Hepatocyte (in vitro differentiated cells): Measurements from ENCODE around the gene PLXNB2. TPM values are rescaled to one million over a fixed set of nuclear protein-coding genes. Genes with fewer than 3 reads are reported as not detected.

ENCODE experiments used
- DNase-seq: peaks from one replicate; pipeline ENCODE4 v3.0.0-alpha.2; 2016; ENCODE audit warnings: low spot score
- H2AFZ ChIP-seq: fragments of 200-600 bp; sonication (generic); 2 replicates; pipeline ENCODE4 v1.6.0; 2016; ENCODE audit warnings: antibody characterized with exemption, mild to moderate bottlenecking
- H3K27ac ChIP-seq: fragments of 200-600 bp; sonication (generic); 2 replicates; pipeline ENCODE4 v1.5.1; 2016; ENCODE audit warnings: mild to moderate bottlenecking
- H3K27me3 ChIP-seq: fragments of 200-600 bp; sonication (generic); 2 replicates; pipeline ENCODE4 v1.6.1; 2016
- H3K36me3 ChIP-seq: fragments of 200-600 bp; sonication (generic); replicated peaks from 2 replicates; pipeline ENCODE4 v1.5.1; 2016; ENCODE audit warnings: low read depth; ENCODE audit not compliant: insufficient read depth
- H3K4me1 ChIP-seq: fragments of 200-600 bp; sonication (generic); 2 replicates; pipeline ENCODE4 v1.5.1; 2016; ENCODE audit warnings: mild to moderate bottlenecking, moderate library complexity; ENCODE audit not compliant: insufficient read depth
- H3K4me2 ChIP-seq: fragments of 200-600 bp; sonication (generic); 2 replicates; pipeline ENCODE4 v1.6.0; 2016
- H3K4me3 ChIP-seq: fragments of 200-600 bp; sonication (generic); 2 replicates; pipeline ENCODE4 v1.5.1; 2016; ENCODE audit warnings: mild to moderate bottlenecking
- H3K79me2 ChIP-seq: fragments of 200-600 bp; sonication (generic); 2 replicates; pipeline ENCODE4 v1.6.0; 2017; ENCODE audit warnings: mild to moderate bottlenecking
- H3K9me2 ChIP-seq: fragments of 200-600 bp; sonication (generic); replicated peaks from 2 replicates; pipeline ENCODE4 v1.6.0; 2017; ENCODE audit warnings: mild to moderate bottlenecking; ENCODE audit not compliant: insufficient read depth
- H3K9me3 ChIP-seq: fragments of 200-600 bp; sonication (generic); 2 replicates; pipeline ENCODE4 v1.5.1; 2016; ENCODE audit warnings: low read depth, mild to moderate bottlenecking
- H4K20me1 ChIP-seq: fragments of 200-600 bp; sonication (generic); 2 replicates; pipeline ENCODE4 v1.6.0; 2016; ENCODE audit warnings: mild to moderate bottlenecking; ENCODE audit not compliant: insufficient read depth, poor library complexity, severe bottlenecking
- EZH2 ChIP-seq: fragments of 200-600 bp; sonication (generic); IDR thresholded peaks from 2 replicates; pipeline ENCODE4 v1.6.1; 2016; ENCODE audit warnings: antibody characterized with exemption, mild to moderate bottlenecking, borderline replicate concordance
- EZH2phosphoT487 ChIP-seq: fragments of 200-600 bp; sonication (generic); IDR thresholded peaks from one replicate; pipeline ENCODE4 v1.6.1; 2018; ENCODE audit warnings: antibody characterized with exemption, mild to moderate bottlenecking, low read depth, moderate library complexity; ENCODE audit not compliant: unreplicated experiment, severe bottlenecking
- WGBS: methylation state at CpG from one replicate; pipeline ENCODE4 v1.1.6; 2016; ENCODE audit warnings: low lambda C conversion rate; ENCODE audit errors: missing lambda C conversion rate; 5-methylcytosine and 5-hydroxymethylcytosine counted together
- polyA plus RNA-seq: library from polyadenylated mRNA; unstranded; fragments of >200 nt; fragmentation: Nextera tagmentation; extraction: Ambion mirVana; gene quantifications from 2 replicates; pipeline ENCODE4 v1.2.1, GENCODE V29; 2016
- total RNA-seq: library from RNA; depleted of rRNA; stranded (reverse); fragments of >200 nt; gene quantifications from 2 replicates; pipeline ENCODE4 v1.2.3, GENCODE V29; 2014
- TF ChIP-seq, protein P1 (sequence below): fragments of 200-600 bp; sonication (generic); IDR thresholded peaks from 2 replicates; pipeline ENCODE4 v1.5.1; 2016; ENCODE audit warnings: antibody characterized with exemption, mild to moderate bottlenecking; ENCODE audit not compliant: poor library complexity

Gene PLXNB2
- total and polyA plus RNA-seq, 2 experiments from 2014 or later: 113 to 147 TPM

DNA sequence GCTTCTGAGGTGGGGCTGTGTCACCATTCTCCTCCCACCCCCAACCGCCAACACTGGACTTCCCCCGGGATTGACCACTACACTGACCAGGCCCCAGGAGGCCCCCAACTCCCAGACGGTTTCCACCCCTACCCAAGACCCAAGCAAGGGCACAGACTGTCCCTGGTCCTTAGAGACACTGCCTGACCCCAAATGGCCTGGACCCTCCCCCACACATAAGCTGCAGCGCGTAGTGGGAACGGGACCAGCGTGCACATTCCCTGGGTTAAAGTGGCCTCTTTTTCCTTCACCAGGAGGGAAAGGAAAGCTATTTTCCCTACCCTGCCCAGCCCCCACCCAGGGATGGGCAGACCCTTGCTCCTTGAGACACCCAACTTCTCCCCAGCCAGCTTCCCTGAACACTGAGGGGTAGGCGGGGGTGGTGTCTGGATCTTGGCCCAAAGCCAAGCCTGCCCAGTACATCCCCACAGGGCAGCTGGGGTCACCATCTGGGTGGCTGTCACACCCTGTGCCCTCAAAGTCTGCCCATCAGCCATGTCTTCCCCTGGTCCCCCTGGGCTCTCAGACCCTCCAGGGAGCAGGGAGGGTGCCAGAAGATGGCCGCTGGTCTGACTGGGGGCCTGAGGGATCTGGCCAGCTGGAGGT lies 44.4 kb downstream of the PLXNB2 start:
- no peaks in the 10 kb centered on the region for H4K20me1 ChIP-seq
- H3K27me3 ChIP-seq: peaks cover 8% of the 10 kb centered on the region
- H3K4me3 ChIP-seq: no peak overlapping the region
- TF ChIP-seq EZH2 (no peak), EZH2phosphoT487 (no peak)
- TF ChIP-seq, protein P1, sequence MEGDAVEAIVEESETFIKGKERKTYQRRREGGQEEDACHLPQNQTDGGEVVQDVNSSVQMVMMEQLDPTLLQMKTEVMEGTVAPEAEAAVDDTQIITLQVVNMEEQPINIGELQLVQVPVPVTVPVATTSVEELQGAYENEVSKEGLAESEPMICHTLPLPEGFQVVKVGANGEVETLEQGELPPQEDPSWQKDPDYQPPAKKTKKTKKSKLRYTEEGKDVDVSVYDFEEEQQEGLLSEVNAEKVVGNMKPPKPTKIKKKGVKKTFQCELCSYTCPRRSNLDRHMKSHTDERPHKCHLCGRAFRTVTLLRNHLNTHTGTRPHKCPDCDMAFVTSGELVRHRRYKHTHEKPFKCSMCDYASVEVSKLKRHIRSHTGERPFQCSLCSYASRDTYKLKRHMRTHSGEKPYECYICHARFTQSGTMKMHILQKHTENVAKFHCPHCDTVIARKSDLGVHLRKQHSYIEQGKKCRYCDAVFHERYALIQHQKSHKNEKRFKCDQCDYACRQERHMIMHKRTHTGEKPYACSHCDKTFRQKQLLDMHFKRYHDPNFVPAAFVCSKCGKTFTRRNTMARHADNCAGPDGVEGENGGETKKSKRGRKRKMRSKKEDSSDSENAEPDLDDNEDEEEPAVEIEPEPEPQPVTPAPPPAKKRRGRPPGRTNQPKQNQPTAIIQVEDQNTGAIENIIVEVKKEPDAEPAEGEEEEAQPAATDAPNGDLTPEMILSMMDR: no peak
- H3K36me3 ChIP-seq: no peaks in the 10 kb centered on the region
- no peak overlapping the region for H2AFZ ChIP-seq
- H3K4me2 ChIP-seq: no peak overlapping the region
- no peak overlapping the region for H3K27ac ChIP-seq
- H3K4me1 ChIP-seq: peaks cover 7% of the 10 kb centered on the region
- H3K9me3 ChIP-seq: no peaks in the 10 kb centered on the region
- 77% methylated on average over 8 of the region's 9 CpGs for WGBS
- no peaks in the 10 kb centered on the region for H3K9me2 ChIP-seq
- DNase-seq: no peak
- H3K79me2 ChIP-seq: no peaks in the 10 kb centered on the region

DNA sequence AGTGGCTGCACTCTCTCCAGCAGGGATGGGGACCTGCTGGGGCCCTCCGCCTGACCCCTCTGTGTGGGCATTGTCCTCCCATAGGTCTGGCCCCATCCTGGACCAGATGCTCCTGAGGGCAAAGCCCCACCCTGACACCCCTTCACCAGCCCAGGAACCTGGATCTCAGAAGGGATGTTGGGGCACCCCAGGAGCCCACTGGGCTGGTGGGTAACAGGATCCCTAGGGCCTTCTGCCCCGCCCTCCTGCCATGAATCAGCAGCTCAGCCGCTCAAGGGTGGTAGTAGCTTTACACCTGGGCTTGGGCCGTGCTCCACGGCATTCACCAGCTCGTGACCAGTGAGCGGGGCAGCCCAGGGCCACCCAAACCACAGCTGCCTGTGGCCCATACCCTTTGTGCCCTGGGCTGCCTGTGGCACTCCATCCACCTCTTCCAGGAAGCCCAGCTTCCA lies 45.0 kb downstream of the PLXNB2 start:
- Histone ChIP-seq H3K4me3 (no peak overlapping the region), H3K9me3 (no peaks in the 10 kb centered on the region), H3K36me3 (no peaks in the 10 kb centered on the region), H3K79me2 (no peaks in the 10 kb centered on the region), H4K20me1 (no peaks in the 10 kb centered on the region), H2AFZ (no peak overlapping the region), H3K9me2 (no peaks in the 10 kb centered on the region), H3K4me1 (peaks cover 2% of the 10 kb centered on the region), H3K27ac (no peak overlapping the region), H3K4me2 (peak overlapping the region; percentile 93), H3K27me3 (peaks cover 6% of the 10 kb centered on the region)
- 68% methylated on average over 7 of the region's 7 CpGs for WGBS
- TF ChIP-seq, protein P1: no peak
- TF ChIP-seq EZH2phosphoT487: no peak
- no peak for TF ChIP-seq EZH2
- no peak for DNase-seq

GRCh38 chr22:50261615-50262459 lies 45.6 kb downstream of the PLXNB2 start, which contains the start of gene MAPK12:
TSS of gene MAPK12 (minus strand) at chr22:50261683. CDS start at chr22:50261509, 174 bp downstream.
- 26% methylated on average over 8 of the region's 61 CpGs for WGBS
- no peaks in the 10 kb centered on the region for H3K4me1 ChIP-seq
- H3K9me3 ChIP-seq: no peaks in the 10 kb centered on the region
- peak; percentile 56 for DNase-seq
- H2AFZ ChIP-seq: peak within 1 kb of the TSS; percentile 19
- peak within 1 kb of the TSS; percentile 26 for H3K4me3 ChIP-seq
- no peaks in the 10 kb centered on the region for H3K9me2 ChIP-seq
- TF ChIP-seq, protein P1: no peak
- TF ChIP-seq EZH2: no peak
- no peak for TF ChIP-seq EZH2phosphoT487
- no peaks in the 10 kb centered on the region for H3K79me2 ChIP-seq
- peak within 1 kb of the TSS; percentile 53 for H3K27ac ChIP-seq
- peaks cover 6% of the 10 kb centered on the region for H3K27me3 ChIP-seq
- peak within 1 kb of the TSS; percentile 93 for H3K4me2 ChIP-seq
- H4K20me1 ChIP-seq: no peaks in the 10 kb centered on the region
- no peaks in the 10 kb centered on the region for H3K36me3 ChIP-seq
